GM19035 (cell line): ENCODE results near the gene KCNS1.
"Not testable (repeated sequence)": the region's sequence is repeated elsewhere in the genome, so short reads cannot be mapped to it uniquely, and the experiment has no call there.

Experiments
- ATAC-seq: cut with Tn5 transposase; IDR thresholded peaks from one replicate; pipeline ENCODE4 v1.9.1; 2021; ENCODE audit not compliant: unreplicated experiment

The KCNS1 gene

GRCh38 chr20:45080867-45081624 lies 19.9 kb downstream of the KCNS1 start:
- no peak for ATAC-seq

GRCh38 chr20:45077559-45077958 lies 23.4 kb downstream of the KCNS1 start:
- ATAC-seq: no peak

- no peak for ATAC-seq
Observed at GRCh38 chr20:45073221-45073620, 27.7 kb downstream of the KCNS1 start.

- ATAC-seq: no peak
Observed at GRCh38 chr20:45072066-45072465, 28.9 kb downstream of the KCNS1 start.

DNA sequence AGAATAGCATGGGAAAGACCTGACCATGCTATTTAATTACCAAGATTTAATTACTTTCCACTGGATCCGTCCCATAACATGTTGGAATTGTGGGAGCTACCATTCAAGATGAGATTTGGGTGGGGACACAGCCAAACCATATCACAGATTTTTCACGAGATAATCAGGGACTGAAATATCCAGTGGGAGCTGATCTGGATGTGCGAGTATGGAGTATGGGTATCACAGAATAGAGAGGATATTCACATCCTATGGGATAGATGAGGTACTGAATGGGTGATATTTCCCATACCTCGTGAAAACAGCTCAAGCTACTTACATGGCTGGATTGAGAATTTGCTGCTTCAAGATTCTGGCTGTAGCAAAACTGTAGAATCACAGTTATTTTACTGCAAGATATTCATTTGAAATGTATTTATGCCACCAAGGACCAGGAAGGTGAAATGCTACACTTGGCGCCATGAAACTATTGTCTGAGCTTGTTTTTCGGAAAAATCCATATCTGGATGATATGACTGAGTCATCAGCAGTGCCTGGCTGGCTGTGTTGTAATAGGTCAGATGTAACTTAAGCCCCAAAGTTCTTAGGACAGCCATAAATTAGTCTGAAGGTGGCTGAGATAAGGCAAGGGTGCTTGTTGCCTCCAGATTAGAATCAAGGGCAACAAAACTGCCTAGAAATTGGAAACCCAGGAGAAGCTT lies 29.8 kb downstream of the KCNS1 start:
- no peak for ATAC-seq

GRCh38 chr20:45069261-45069660 lies 31.7 kb downstream of the KCNS1 start:
- no peak for ATAC-seq

DNA sequence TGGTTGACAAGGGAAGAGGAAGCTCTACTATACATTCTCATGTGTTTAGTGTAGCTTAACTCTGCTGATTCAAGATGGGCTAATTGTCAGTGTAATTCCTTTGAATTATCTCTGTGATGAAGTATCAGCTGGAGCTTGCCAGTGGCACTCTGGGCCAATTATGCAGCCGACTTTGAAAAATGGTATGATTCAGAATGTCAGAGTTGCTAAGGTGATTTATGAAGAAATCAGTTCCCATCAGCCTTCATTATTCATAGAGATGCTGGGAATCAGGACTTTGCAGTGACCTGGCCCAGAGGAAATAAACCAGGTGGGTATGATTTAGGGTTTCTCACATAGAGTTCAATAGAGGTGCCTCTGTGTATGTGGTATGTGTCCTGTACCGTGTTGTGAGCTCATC lies 33.4 kb downstream of the KCNS1 start:
- ATAC-seq: no peak

GRCh38 chr20:45067087-45067486 lies 33.8 kb downstream of the KCNS1 start:
- no peak for ATAC-seq

GRCh38 chr20:45066372-45066771 lies 34.6 kb downstream of the KCNS1 start:
- no peak for ATAC-seq

DNA sequence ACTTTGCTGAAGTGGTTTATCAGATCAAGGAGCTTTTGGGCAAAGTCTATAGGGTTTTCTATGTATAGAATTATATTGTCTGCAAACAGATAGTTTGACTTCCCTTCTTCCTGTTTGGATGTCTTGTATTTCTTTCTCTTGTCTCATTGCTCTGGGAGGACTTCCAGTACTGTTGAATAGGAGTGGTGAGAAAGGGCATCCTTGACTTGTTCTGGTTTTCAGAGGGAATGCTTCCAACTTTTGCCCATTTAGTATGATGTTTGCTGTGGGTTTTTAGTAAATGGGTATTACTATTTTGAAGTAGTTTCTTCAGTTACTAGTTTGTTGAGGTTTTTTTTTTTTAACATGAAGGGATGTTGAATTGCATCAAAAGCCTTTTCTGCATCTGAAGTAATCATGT lies 36.1 kb downstream of the KCNS1 start:
- ATAC-seq: no peak

GRCh38 chr20:45063107-45063506 lies 37.8 kb downstream of the KCNS1 start:
- not testable (repeated sequence) for ATAC-seq

GRCh38 chr20:45061244-45061643 lies 39.7 kb downstream of the KCNS1 start:
- ATAC-seq: no peak

DNA sequence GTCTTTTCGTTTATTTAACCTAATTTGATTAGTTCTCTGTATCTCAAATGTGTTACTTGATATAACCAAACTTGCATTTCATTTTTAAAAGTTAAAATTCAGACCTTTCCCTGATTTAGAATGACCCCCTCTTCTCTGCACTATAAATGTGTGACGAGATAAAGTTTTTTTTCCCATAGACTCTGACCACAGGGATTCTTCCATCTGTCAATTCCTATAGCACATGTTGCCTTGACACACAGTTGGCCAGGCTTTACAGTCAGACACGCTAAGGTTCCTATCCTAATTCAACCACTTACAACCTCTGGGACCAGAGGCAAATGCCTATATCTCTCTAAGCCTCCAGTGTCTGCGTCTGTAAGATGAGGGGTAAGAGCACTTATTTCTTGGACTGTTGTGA lies 40.6 kb downstream of the KCNS1 start:
- ATAC-seq: no peak

- ATAC-seq: no peak
Observed at GRCh38 chr20:45059022-45059728, 41.8 kb downstream of the KCNS1 start.

- no peak for ATAC-seq
Observed at GRCh38 chr20:45058168-45058850, 42.6 kb downstream of the KCNS1 start.

DNA sequence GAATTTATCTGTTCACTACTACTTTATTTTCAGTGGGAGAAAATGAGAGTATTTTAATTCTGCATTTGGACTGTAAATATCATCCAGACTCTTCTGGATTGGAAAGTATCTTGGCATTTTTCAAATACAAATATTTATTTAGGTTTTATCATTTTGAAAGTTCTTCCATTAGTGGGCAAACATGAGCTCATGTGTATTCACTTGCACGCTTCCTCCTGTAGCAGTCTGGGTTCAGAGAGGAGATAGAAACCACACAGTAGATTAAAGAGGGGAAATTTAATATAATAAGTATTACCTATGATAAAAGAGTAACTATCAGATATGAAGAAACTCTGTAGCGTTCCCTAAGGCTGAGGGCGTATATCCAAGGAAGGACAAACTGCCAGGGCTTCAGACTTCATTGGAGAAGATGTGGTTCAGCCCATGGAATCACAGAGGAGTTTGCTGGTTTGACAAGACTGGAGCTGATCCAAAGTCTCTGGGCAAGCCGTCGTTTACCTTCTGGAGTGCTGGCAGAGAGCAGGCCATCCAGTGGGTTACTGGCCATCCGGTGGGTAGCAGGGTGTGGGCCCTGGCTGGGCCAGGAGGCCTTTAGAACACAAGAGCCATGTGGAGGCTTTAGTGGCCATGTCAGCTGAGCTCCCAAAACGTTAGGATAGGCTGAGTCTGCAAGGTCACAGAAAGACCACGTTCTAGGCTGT lies 44.3 kb downstream of the KCNS1 start:
- no peak for ATAC-seq

DNA sequence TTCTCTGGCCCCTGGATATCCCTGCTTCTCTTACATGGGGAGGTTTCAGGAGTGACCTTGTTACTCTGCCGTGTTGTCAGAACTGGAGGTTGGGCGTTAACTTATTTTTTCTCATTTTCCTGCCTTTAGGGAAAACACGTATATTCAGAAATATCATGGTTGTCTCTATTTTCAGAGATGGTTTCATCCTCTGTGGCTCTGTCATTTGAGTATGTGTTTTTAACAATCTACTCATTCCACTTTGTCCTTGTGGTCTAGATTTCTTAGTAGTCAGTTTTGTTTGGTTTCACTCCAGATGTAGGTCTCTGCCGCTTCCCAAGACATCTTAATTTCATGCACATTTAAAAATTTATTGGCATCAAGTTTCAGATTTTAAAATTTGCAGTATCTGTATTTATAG lies 45.9 kb downstream of the KCNS1 start:
- ATAC-seq: no peak

- ATAC-seq: no peak
Observed at GRCh38 chr20:45053430-45054351, 47.2 kb downstream of the KCNS1 start.

DNA sequence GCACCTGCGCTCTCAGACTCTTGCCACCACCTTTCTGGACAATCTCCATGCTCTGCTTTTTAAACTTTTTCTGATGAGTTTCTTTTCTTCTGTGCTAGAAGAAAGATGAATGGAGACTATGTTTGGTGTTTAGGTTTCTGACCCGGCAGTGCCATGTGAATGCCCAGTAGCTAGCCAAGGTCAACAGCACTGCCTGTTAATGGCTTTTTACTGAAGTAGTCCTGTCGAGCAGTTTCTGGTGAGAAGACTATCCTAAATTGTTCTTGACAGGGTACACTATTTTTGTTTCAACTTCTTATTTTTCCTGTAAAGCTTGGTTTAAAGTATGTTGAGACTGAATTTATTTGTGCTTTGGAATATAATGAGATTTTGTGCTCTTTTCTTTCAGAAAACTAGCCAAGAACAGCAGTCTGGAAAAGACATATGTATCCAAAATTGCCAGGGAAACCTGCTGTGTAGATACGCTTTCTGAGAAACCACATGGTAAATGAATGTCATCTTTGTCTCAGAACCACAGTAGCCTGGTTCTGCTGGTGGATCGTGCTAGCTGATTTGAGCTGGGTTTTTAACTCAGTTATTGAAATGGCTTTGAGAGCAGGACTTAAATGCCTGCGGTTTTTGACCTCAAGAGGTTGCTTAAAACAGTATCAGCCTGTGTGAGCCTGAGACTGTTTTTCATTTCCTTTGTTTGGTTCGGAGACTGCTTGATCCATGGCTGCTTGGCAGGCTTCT lies 48.1 kb downstream of the KCNS1 start:
- no peak for ATAC-seq
